Activated B cell treated with CpG ODN at 0.5 μM for 24 hours (primary cell): ENCODE data around the gene PRODH. TPM values are rescaled to one million over a fixed set of nuclear protein-coding genes. Genes with fewer than 3 reads are reported as not detected.
A peak's percentile ranks its signal among the peaks of the same experiment; 100 is the strongest.
"Not testable (repeated sequence)": the region's sequence is repeated elsewhere in the genome, so short reads cannot be mapped to it uniquely, and the experiment has no call there.

Experiments
- ATAC-seq: fragments of 200-7000 bp; cut with Tn5 transposase; one replicate; pipeline ENCODE4 v1.10.0; 2021; ENCODE audit warnings: low read depth, mild to moderate bottlenecking, moderate library complexity
- CTCF ChIA-PET: fragments of 350-600 bp; sonication (Branson Sonifier 250); formaldehyde crosslinking; loops from one replicate; lab custom pipeline; 2021; ENCODE audit warnings: antibody characterized with exemption; lab: Charles Lee
- POLR2A ChIA-PET: fragments of 350-600 bp; sonication (Branson Sonifier 250); formaldehyde crosslinking; loops from one replicate; lab custom pipeline; 2021; ENCODE audit warnings: antibody characterized with exemption; lab: Charles Lee
- DNase-seq: peaks from one replicate; pipeline ENCODE4 v3.0.0; 2022
- H3K27ac Mint-ChIP-seq: one replicate; pipeline ENCODE4 v1.8.0; 2020; ENCODE audit warnings: mixed read lengths
- H3K27me3 Mint-ChIP-seq: one replicate; pipeline ENCODE4 v1.8.0; 2021; ENCODE audit warnings: mixed read lengths
- H3K36me3 Mint-ChIP-seq: one replicate; pipeline ENCODE4 v1.8.0; 2021; ENCODE audit warnings: low read depth, mixed read lengths
- H3K4me1 Mint-ChIP-seq: one replicate; pipeline ENCODE4 v1.8.0; 2021; ENCODE audit warnings: mixed read lengths
- H3K4me3 Mint-ChIP-seq: one replicate; pipeline ENCODE4 v1.8.0; 2020; ENCODE audit warnings: mild to moderate bottlenecking, mixed read lengths
- H3K9me3 Mint-ChIP-seq: one replicate; pipeline ENCODE4 v1.8.0; 2020; ENCODE audit warnings: mixed read lengths
- CTCF ChIP-seq: fragments of 200-600 bp; IDR thresholded peaks from one replicate; pipeline ENCODE4 v1.8.0; 2022; ENCODE audit warnings: antibody characterized with exemption, mild to moderate bottlenecking
- intact Hi-C: fragments of 100-400 bp; cut with micrococcal nuclease; formaldehyde crosslinking; loops from one replicate; pipeline ENCODE4 v1.15.1; 2024
- total RNA-seq: library from RNA; stranded (reverse); gene quantifications from 2 replicates; pipeline ENCODE4 v1.2.3, GENCODE V29; 2022

Gene PRODH
- total RNA-seq, 1 donor from 2014 or later, result not detected

- H3K4me3 Mint-ChIP-seq, H3K27ac Mint-ChIP-seq, H3K9me3 Mint-ChIP-seq, H3K4me1 Mint-ChIP-seq, POLR2A ChIA-PET, intact Hi-C loops, H3K27me3 Mint-ChIP-seq, ATAC-seq, CTCF ChIA-PET, H3K36me3 Mint-ChIP-seq, DNase-seq: not testable (repeated sequence)
Observed at GRCh38 chr22:18915550-18915949, 20.5 kb downstream of the PRODH start.

- CTCF ChIA-PET, H3K4me3 Mint-ChIP-seq, H3K9me3 Mint-ChIP-seq, H3K27me3 Mint-ChIP-seq, ATAC-seq, H3K4me1 Mint-ChIP-seq, POLR2A ChIA-PET, H3K36me3 Mint-ChIP-seq, H3K27ac Mint-ChIP-seq, intact Hi-C loops, DNase-seq: not testable (repeated sequence)
Observed at GRCh38 chr22:18914558-18914957, 21.5 kb downstream of the PRODH start.

- intact Hi-C loops, POLR2A ChIA-PET, H3K4me1 Mint-ChIP-seq, H3K4me3 Mint-ChIP-seq, H3K27me3 Mint-ChIP-seq, H3K36me3 Mint-ChIP-seq, H3K27ac Mint-ChIP-seq, DNase-seq, CTCF ChIA-PET, ATAC-seq, H3K9me3 Mint-ChIP-seq: not testable (repeated sequence)
Observed at GRCh38 chr22:18912264-18912946, 23.7 kb downstream of the PRODH start.

DNA sequence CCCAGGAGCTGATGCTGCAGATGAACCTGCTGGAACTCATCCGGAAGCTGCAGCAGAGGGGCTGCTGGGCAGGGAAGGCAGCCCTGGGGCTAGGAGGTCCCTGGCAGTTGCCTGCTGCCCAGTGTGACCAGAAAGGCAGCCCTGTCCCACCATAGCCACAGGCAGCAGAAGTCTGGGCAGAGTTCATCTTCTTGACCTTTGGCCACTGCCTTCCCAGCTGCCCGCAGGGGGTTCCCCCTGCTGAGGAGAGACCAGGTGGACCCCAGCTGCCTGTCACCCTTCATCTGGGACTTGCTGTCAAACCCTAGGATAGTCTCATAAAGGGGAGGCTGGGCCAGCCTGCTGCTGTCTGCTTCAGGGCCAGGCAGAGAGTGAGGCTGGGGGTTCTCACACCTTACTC lies 24.6 kb downstream of the PRODH start:
- H3K27me3 Mint-ChIP-seq, CTCF ChIA-PET, DNase-seq, intact Hi-C loops, POLR2A ChIA-PET, H3K4me3 Mint-ChIP-seq, ATAC-seq, H3K36me3 Mint-ChIP-seq, H3K27ac Mint-ChIP-seq, H3K9me3 Mint-ChIP-seq, H3K4me1 Mint-ChIP-seq: not testable (repeated sequence)

GRCh38 chr22:18909556-18909955 lies 26.5 kb downstream of the PRODH start:
- H3K4me1 Mint-ChIP-seq, result no peaks in the 10 kb centered on the region
- no peak for DNase-seq
- no peak for TF ChIP-seq CTCF
- no peaks in the 10 kb centered on the region for H3K36me3 Mint-ChIP-seq
- no peak overlapping the region for H3K27ac Mint-ChIP-seq
- ChIA-PET CTCF (no interaction called here), POLR2A (no interaction called here)
- intact Hi-C loops, result no loop called here
- no peak for ATAC-seq
- no peaks in the 10 kb centered on the region for H3K27me3 Mint-ChIP-seq
- H3K4me3 Mint-ChIP-seq, result no peak overlapping the region
- no peaks in the 10 kb centered on the region for H3K9me3 Mint-ChIP-seq

- ATAC-seq, result no peak
- no peaks in the 10 kb centered on the region for H3K36me3 Mint-ChIP-seq
- H3K9me3 Mint-ChIP-seq, result no peaks in the 10 kb centered on the region
Observed at GRCh38 chr22:18906896-18907295, 29.2 kb downstream of the PRODH start.

DNA sequence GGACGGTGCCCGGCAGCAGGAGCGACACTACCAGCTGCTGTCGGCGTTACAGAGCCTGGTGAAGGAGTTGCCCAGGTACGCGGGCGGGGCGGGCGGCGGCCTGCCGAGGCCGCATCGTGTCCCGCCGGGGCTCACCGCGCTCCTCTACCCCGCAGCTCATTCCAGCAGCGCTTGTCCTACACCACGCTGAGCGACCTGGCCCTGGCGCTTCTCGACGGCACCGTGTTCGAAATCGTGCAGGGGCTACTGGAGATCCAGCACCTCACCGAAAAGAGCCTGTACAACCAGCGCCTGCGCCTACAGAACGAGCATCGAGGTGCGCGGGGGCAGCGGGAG lies 29.7 kb downstream of the PRODH start:
- H3K27me3 Mint-ChIP-seq, POLR2A ChIA-PET, H3K4me3 Mint-ChIP-seq, H3K9me3 Mint-ChIP-seq, intact Hi-C loops, DNase-seq, H3K36me3 Mint-ChIP-seq, H3K27ac Mint-ChIP-seq, H3K4me1 Mint-ChIP-seq: not testable (repeated sequence)
- CTCF ChIA-PET, result interaction anchor here (0.8 to 1.3 kb wide), 2 partner anchors 238 to 840 kb away, joined by 3 read pairs; partner anchors contain the start of gene ESS2
- ATAC-seq, result peak; percentile 27

More at GRCh38 chr22:18906896-18907295, 29.2 kb downstream of the PRODH start:
- H3K27me3 Mint-ChIP-seq, result no peaks in the 10 kb centered on the region
- H3K4me3 Mint-ChIP-seq, result no peak overlapping the region
- TF ChIP-seq CTCF, result no peak
- H3K4me1 Mint-ChIP-seq, result no peaks in the 10 kb centered on the region
- no peak overlapping the region for H3K27ac Mint-ChIP-seq
- intact Hi-C loops, result no loop called here
- no peak for DNase-seq
- POLR2A ChIA-PET, result no interaction called here
- CTCF ChIA-PET, result interaction anchor here (0.8 to 1.3 kb wide), 2 partner anchors 238 to 841 kb away, joined by 3 read pairs; partner anchors contain the start of gene ESS2
